B cell (primary cell): ENCODE results near the gene RAB3D.

Experiments
- CTCF ChIP-seq: fragments of 200-600 bp; IDR thresholded peaks from one replicate; pipeline ENCODE4 v1.8.0; 2022; ENCODE audit warnings: antibody characterized with exemption, mild to moderate bottlenecking
- EZH2 ChIP-seq: IDR thresholded peaks from 2 replicates; pipeline ENCODE4 v1.6.1; 2012; ENCODE audit warnings: borderline replicate concordance, low read depth, mild to moderate bottlenecking, moderate library complexity, low read length; ENCODE audit not compliant: insufficient read depth, poor library complexity, severe bottlenecking

- no peak for TF ChIP-seq CTCF
- no peak for TF ChIP-seq EZH2
Measured at GRCh38 chr19:11306337-11306736, 33.1 kb downstream of the RAB3D start.
